Measurements from ENCODE around the gene CEP63.
"Not testable (repeated sequence)": the region's sequence is repeated elsewhere in the genome, so short reads cannot be mapped to it uniquely, and the experiment has no call there.

Gene CEP63

DNA sequence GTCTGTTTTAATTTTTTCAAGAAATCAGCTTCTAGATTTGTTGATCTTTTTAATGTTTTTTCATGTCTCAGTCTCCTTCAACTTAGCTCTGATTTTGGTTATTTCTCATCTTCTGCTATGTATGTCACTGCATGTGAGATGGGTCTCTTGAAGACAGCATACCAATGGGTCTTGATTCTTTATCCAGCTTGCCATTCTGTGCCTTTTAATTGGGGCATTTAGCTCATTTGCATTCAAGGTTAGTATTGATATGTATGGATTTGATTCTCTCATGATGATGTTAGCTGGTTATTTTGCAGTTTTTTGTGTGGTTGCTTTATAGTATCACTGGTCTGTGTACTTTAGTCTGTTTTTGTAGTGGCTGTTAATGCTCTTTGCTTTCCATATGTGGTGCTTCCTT is 39.4 kb downstream of the CEP63 start:
- DNase-seq = no peak

DNA sequence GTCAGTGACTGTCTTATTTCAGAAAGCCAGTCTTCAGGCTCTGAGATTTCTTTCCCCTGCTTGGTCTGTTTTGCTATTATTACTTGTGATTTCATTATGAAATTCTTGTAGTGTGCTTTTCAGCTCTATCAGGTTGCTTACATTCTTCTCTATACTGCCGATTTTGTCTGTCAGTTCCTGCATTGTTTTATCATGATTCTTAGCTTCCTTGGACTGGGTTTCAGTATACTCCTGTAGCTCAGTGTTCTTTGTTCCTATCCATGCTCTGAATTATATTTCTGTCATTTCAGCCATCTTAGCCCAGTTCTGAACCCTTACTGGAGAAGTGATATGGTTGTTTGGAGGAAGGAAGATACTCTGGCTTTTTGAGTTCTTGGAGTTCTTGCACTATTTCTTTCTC is 40.5 kb downstream of the CEP63 start:
- no peak for DNase-seq

DNA sequence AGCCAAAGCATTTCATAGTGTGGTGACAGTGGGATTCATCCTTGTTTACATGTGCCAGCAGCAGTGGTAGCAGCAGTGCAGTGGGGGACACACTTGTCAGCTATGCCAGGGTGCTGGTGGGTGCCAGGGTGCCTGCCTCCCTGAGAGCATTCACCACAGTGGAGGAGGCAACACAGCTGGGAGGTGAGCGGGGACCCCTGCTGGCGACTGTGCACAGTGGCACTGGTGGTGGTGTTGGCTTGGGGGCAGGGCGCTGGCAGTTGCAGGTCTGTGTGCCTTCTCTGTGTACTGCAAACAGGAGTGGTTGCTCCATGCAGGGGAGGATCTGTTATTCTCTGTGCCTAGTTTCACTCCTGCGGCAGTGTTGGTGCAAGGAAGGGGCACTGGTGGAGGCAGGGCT is 41.2 kb downstream of the CEP63 start:
- DNase-seq = no peak

DNA sequence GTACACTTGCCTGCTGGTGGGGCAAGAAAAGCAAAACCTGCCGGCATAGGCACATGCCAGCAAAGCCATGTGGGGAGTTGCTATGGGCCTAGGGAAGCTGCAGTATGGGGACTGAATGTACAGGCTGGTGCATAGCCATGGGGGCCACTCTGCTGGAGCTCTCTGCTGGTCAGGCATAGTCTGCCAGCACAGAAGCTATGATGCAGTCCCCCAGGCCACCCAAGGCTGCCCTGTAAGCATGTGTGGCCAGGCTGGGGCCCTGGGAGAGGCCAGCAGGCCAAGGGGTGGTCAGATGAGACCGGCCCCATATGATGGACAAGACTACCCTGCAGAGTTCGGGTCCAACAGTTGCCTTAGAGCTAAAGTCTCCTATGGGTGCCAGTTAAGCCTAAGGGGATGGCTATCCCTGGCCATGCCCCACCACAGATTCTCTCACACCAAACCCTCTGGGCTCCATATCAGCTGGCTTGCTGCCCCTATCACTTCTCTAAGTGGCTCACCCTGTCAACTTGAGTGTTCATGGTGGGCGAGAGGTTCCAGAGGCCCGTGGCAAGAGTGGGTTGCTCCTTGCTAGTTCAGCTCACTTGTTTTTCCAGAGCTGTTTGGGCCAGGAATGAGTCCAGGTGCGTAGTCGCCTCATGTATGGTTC is 41.8 kb downstream of the CEP63 start:
- no peak for DNase-seq

DNA sequence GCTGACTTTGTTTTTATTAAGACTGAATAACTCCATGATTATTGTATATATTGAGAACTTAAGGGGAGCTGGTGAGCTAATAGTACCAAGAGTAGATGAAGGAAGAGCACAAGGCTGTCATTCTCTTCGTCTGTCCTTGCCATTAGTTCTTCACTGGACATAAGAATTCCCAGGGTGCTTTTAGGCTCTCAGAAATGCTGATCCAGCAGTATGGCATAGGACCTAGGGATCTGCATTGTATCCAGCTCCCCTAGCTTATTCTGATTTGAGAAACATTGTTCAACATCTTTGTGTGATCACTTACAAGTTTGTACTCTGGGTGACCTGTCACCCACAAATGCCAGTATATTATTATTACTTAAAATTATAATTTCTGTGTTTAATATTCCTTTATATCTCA is 47.6 kb downstream of the CEP63 start:
- DNase-seq = no peak

DNA sequence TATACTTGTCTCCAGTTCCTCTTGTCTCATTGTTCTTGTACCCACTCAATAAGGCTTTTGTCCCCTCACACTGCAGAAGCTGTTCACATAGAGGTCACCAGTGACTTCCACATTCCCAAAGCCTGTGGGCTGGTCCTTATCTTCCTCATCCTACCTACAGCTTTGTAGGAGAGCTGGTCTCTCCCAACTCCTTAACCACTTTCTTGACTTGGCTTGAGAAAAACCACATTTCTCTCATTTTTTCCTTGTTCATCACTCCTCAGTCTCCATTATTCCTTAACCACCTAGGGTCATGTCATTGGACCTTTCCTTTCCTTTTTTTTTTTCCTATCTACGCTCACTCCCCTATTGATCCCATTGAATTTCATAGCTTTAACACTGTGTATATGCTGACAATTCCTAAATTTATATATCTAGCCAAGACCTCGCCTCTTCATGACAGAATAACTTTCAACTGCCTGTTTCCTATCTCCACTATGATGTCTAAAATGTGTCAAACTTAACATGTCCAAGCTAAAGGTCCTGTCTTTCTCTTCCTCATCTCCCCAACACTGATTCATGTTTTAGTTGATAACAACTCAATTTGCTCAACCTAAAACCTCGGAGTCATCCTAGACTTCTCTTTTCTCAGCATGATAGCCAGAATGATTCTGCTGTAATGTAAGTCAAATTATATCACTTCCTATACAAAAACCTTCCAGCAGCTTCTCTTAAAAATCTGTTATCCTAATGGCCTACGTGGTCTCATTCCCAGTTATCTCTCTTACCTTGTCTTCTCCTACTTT is 49.5 kb downstream of the CEP63 start:
- DNase-seq = no peak

DNA sequence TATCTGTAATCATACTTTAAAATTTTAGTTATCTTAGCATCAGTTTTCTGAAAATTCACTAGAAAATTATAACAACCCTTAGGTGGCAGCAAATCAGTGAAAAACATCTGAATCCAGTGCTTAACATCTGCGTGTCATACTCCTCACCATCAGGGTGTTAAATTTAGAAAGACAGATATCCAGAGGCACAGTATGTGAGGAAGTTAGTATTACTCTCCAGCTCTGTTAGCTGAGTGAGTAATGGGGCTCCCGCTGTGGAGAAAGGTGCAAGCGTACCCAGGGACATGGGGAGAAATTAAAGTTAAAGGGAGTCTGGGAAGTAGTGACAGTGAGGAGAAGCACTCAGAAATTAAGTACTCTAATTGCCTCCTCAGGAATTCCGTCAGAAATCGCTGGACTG is 50.9 kb downstream of the CEP63 start:
- DNase-seq = no peak

DNA sequence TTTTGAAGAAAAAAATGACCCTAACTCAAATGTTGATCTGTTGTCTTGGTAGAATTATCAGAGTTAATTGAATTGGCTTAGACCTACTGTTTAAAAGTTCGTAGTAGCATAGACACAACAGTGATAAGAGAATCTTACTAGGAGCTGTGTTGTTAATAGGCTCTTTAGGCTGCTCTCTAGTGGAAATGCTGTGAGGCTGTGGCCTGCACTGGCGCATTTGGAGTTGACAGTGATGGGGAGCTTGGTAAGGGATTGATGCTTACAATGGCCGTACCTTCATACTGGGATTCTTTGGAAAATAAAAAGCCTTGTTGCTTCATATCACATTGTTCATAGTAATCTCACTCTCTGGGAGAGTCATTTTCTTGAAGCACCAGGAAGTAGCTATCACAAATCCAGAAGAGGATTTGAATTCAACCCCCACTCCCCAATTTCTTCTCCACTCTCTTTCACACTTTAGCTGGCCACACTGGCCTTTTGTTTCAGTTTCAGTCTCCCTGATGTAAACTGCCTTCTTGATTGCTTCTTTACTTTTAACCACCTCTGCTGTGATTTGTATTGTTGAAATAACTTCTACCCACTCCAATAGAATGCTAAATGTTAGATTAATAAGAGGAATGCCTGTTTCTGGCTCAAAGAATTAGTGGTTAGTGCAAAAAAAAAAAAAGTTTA is 56.6 kb downstream of the CEP63 start:
- no peak for DNase-seq

DNA sequence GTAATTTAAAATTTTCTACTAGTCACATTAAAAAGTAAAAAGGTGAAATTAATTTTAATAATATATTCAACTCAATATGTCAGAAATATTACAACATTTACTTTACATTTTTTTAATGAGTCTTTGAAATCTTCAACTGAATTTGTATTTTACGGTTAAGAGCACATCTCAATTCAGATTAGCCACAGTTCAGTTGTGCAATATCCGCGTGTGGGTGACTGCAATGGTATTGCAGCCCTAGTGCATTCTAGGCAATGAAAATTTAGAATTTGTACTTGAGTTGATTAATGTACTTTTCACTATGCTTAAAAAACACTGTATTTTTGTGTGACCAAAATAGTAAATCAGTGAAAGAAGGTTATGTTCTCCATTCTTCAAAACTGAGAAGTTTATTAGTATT is 57.3 kb downstream of the CEP63 start:
- no peak for DNase-seq

DNA sequence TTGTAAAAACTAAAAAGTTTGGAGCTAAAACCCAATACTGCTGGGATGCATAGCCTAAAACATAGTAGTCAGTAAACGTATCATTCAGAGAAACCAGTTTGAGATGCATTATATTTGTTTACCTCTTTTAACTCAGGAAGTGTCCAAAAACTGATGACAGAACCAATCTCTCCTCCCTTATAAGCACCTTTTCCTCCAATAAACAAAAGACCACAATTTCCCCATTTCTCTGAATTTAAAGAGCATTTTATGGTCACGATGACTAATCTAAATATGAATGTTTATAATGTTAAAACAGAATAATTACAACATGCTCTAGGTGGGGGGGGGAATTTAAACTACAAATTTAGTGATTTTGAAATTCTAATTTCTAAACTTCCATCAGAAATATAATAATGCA is 58.5 kb downstream of the CEP63 start:
- DNase-seq = no peak

DNA sequence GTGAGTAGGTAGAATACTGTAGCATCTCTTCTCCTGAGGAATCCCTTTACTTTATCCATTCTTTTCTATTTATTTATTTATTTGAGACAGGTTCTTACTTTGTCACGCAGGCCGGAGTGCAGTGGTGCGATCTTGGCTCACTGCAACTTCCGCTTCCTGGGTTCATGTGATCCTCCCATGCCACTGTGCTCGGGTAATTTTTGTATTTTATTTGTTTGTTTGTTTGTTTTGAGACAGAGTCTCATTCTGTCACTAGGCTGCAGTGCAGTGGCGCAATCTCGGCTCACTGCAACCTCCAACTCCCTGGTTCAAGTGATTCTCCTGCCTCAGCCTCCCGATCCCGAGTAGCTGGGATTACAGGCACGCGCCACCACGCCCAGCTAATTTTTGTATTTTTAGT is 58.9 kb downstream of the CEP63 start:
- DNase-seq = not testable (repeated sequence)

DNA sequence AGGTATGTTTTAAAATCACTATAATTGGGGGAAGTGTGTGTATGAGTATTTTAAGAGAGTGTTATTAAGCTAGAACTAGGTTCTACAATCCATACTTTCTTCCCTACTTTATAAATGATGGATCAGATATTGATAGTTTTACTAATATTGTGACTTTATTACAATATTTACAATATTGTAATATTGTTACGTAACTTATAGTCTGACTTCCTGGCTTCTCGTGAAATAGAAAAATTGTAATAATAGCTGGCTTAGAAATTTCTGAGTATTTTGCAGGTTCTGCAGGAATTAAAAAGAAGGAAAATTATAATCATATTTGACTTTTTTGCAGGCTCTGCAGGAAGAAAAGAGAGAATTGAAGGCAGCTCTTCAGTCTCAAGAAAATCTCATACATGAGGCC is 60.0 kb downstream of the CEP63 start:
- DNase-seq = no peak

DNA sequence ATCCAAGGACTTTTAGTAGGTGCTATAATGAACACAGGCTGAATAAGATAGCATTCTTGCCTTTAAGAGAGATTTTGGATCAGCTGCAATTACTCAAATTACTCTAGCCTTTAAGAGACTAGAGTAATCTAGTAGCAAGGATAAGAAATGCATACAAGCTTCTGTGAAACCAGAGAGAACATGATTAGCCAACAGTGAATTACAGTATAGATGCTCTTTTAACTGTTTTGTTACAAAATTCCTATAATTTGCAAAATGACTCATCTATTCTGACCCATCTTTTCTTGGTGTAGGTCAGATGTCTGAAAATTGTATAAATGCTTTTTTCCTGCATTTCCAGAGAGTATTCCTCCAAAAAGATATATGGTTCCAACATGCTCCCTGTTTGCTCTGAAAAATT is 66.9 kb downstream of the CEP63 start:
- no peak for DNase-seq

DNA sequence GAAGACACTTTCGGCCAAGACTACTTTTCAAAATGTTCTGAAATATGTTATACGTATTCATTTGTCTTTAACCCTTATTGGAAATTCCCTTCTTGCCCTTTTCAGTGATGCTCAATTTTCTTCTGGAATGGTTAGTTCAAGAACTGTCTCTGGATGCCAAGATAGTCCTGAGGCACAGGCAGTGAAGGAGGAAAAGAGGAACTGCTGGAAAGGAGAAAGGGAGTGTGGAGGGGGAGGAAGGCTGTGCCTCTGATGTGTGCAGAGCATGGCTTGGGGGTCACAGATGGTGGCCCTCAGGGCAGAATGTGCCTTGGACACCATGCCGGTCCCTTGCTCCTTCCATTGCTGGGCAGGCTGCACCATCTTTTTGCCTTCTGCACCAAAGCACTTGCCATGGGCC is 73.7 kb downstream of the CEP63 start:
- no peak for DNase-seq

DNA sequence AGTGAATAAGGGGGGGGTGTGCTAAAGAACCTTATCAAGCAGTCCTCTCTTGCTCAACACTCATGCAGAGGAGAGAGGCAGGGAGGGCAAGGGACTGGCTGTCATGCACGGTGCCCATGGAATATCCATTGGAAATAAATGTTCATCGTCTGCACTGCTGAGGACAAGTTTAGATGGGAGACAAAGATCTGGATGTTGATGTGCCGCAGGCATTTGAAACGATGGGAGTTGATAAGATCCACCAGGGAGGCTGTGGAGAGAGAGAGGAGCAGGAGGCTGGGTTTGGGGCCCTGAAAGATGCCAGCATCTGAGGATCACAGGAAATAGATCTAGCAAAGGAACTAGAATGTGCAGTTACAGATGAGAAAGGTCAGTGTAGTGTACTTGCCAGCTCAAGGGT is 76.2 kb downstream of the CEP63 start:
- no peak for DNase-seq

DNA sequence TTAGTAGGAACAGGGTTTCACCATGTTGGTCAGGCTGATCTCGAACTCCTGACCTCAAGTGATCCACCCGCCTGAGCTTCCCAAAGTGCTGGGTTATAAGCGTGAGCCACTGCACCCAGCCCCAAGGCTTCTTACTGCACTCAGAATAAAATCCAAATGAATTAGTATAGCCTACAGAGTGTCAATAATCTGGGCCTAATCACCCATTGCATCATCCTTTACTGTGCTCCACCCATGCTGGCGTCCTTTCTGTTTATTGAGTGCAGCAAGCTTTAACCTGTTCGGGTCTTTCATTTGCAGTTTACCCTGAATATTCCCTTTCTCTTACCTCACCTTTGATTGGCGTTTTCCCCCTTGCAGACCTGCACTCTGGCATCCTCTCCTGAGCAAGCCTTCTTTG is 77.7 kb downstream of the CEP63 start:
- DNase-seq = no peak

DNA sequence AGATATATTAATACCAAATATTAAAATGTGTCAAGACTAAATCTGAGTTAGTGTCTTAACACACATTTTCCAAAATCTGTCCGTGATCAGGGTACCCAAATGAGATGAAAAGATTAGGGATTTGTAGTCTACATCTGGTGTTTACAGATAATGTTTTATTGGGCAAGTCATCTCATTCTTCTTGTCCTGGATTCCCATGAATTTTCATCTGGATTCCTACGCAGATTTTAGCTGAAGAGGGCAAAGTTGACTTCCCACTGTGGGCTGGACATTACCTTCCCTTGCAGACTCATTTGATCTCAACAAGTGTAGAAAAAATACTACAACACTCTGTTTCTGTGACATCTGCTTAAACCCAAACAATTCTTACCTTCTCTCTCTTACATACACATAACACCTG is 79.1 kb downstream of the CEP63 start:
- no peak for DNase-seq

DNA sequence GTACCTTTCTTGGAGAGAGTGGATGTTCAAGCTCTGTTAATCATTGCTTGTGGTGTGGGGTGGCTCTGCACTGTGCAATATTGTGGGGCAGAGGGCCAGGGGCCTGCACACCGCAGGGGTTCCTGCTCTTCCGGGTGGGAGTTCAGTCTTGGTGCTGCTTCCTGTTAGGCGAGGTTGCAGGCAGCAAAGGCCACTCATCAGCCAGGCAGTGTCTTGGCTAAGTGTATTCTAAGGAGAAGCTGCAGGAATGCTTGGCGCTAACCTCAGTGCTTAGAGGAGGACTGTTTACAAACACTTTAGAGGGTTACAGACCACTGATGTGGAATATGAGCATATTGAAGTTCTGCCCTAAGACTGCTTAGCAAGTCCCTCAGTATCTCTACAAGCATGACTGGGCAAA is 81.7 kb downstream of the CEP63 start:
- no peak for DNase-seq

DNA sequence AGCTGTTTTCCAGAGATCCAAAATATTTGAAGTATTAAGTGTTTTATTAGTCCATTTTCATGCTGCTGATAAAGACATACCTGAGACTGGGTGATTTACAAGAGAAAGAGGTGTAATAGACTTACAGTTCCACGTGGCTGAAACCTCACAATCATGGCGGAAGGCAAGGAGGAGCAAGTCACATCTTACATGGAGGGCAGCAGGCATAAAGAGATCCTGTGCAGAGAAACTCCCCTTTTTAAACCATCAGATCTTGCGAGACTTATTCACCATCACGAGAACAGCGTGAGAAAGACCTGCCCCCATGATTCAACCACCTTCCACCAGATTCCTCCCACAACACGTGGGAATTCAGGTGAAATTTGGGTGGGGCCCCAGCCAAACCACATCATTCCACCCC is 82.9 kb downstream of the CEP63 start:
- DNase-seq = no peak

DNA sequence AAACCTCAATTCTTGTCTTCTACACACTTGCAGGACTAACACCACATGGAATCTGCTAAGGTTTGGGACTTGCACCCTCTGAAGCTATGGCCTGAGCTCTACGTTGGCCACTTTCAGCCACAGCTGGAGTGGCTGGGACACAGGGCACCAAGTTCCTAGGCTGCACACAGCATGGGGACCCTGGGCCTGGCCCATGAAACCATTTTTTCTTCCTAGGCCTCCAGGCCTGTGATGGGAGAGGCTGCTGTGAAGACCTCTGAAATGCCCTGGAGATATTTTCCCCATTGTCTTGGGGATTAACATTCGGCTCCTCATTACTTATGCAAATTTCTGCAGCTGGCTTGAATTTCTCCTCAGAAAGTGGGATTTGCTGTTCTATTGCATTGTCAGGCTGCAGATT is 84.0 kb downstream of the CEP63 start:
- not testable (repeated sequence) for DNase-seq

DNA sequence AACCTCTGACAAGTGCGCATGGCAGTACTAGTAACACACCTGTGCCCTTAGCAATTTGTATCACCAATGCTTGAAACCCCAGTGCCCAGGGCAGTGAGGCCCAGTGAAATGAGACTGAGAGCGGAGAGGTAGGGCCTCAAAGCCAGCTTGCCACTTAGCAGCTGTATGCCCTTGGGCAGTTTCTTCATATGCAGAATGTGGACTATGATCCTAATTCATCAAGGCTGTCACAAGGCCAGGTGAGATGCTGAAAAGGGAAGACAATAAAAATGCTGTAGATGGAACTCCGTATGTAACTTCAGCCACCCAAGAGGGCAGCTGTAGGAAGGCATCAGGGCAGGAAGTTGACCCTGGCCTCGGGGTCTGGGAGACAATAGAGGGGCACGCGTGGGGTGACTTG is 90.6 kb downstream of the CEP63 start:
- DNase-seq = no peak

DNA sequence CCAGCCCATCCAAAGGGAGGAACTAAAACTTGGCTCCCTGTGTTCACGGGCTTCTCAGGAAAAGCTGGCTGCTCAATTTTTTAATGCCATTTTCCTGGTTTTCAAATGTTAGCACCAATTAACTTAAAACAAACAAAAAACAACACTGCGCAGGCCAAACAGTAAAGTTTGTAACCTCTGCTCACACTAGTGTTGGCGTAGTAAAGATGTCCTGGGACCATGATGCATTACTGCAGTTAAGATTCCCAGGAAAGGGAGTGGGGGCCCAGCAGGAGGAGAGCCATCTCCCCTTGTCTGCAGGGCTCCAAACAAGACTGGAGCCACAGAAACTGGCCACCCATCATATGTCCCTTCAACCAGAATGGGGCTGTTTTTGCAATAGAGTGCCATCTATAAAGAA is 91.0 kb downstream of the CEP63 start:
- no peak for DNase-seq

DNA sequence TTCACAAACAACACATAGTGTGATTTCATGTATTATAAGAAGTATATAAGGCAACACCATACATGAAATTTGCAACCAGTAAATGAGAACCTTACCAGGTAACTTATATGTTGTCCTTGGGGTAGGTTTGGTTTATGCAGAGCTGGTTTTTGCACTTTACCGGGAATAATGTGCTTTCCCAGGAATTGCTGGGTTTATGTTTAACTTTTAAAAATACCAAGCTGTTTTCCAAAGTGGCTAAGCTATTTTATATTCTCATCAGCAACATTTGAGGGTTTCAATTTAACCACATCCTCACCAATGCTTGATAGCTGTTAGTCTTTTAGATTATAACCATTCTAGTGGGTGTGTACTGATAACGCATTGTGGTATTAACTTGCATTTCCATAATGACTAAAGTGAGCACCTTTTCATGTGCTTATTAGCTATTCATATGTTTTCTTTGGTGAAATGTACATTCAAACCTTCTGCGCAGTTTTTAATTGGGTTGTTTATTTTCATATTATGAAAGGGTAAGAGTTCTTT is 93.3 kb downstream of the CEP63 start:
- no peak for DNase-seq

DNA sequence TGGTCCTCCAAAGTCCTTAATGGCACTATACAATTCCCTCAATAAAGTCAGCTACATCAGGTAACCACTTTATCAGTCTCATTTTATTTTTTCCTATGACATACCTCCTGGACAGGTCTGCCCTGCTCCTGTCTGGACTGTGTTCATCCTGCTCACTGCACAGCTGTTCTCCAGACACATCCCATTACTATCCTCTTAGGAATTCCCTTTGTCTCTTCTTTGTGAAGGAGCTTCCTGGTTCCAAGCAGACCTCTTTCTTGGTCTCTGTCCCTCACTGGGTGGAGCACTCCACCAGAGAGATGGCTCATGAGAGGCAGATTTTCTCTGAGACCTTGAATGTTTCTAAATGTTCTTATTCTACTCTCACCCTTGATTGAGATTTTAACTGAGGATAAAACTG is 104.9 kb downstream of the CEP63 start:
- no peak for DNase-seq
